K562 (cell line): ENCODE measurements around the gene UTP25. TPM values are rescaled to one million over a fixed set of nuclear protein-coding genes. Genes with fewer than 3 reads are reported as not detected.

Experiments
- ATAC-seq: fragments of 200-7000 bp; cut with Tn5 transposase; 3 replicates; pipeline ENCODE4 v1.9.1; 2020; ENCODE audit warnings: moderate library complexity
- BruUV-seq: library from RNA; stranded (reverse); fragments of 400-500 nt; replicated peaks from 2 replicates; lab custom pipeline; 2021; lab: Mats Ljungman, UMichigan
- CTCF ChIA-PET: fragments of 300-600 bp; formaldehyde crosslinking; extraction: SDS; loops from one replicate; lab custom pipeline; 2021; ENCODE audit warnings: low intra/inter-chr PET ratio; lab: Yijun Ruan, JAX
- POLR2A ChIA-PET: fragments of 300-600, 350-650 bp; sonication (Branson Sonifier 250); formaldehyde crosslinking; extraction: SDS; loops from one replicate; lab custom pipeline; 2021; ENCODE audit warnings: antibody characterized with exemption, inconsistent platforms; lab: Yijun Ruan, JAX
- DNase-seq, 4 experiments: peaks; one replicate each; pipeline versions ENCODE4 v3.0.0 to v3.0.0-alpha.2; 2011 to 2018; ENCODE audit warnings: low spot score in 3 of 4, mixed read lengths in 3 of 4; ENCODE audit errors: extremely low read depth in 1 of 4
- FAIRE-seq: peaks from 2 replicates; lab custom pipeline; 2011; peaks lifted over from hg19 to GRCh38; lab: Jason Lieb, UNC
- H2AFZ ChIP-seq: 2 replicates; pipeline ENCODE4 v1.6.0; 2011; ENCODE audit warnings: low read depth, low read length, control low read depth, inconsistent platforms
- H3K27ac ChIP-seq: fragments of 200-600 bp; 3 replicates; pipeline ENCODE4 v1.8.0; 2011; ENCODE audit warnings: low read depth, mild to moderate bottlenecking, control low read depth, inconsistent platforms, low read length, moderate library complexity, mixed read lengths; ENCODE audit errors: extremely low read depth
- H3K27me3 ChIP-seq, 2 experiments: fragments of 300-600 bp in 1 of 2; 2 replicates in 1 of 2; 3 replicates in 1 of 2; pipeline versions ENCODE4 v1.6.0 to v1.8.0; 2011; ENCODE audit warnings: inconsistent platforms in 2 of 2, low read length in 2 of 2, mild to moderate bottlenecking in 1 of 2, mixed read lengths in 1 of 2, moderate library complexity in 1 of 2; ENCODE audit not compliant: control insufficient read depth in 2 of 2, insufficient read depth in 2 of 2
- H3K36me3 ChIP-seq: fragments of 300-600 bp; 3 replicates; pipeline ENCODE4 v1.8.0; 2011; ENCODE audit warnings: mild to moderate bottlenecking, low read length, inconsistent platforms; ENCODE audit not compliant: control insufficient read depth, insufficient read depth
- H3K4me1 ChIP-seq, 2 experiments: fragments of 200-600 bp in 1 of 2; replicated peaks in 1 of 2; 2 replicates in 1 of 2; 3 replicates in 1 of 2; pipeline versions ENCODE4 v1.5.1 to v1.8.0; 2011; ENCODE audit warnings: inconsistent platforms in 2 of 2, low read length in 2 of 2, mild to moderate bottlenecking in 1 of 2, mixed read lengths in 1 of 2, moderate library complexity in 1 of 2; ENCODE audit not compliant: control insufficient read depth in 2 of 2, insufficient read depth in 2 of 2
- H3K4me2 ChIP-seq: 2 replicates; pipeline ENCODE4 v1.6.1; 2011; ENCODE audit warnings: low read length, control low read depth, inconsistent platforms, mixed read lengths; ENCODE audit not compliant: insufficient read depth
- H3K4me3 ChIP-seq: fragments of 200-600 bp; sonication (generic), shearing (Covaris generic); 2 replicates; pipeline ENCODE4 v1.5.1; 2016; ENCODE audit warnings: control low read depth, inconsistent platforms
- H3K79me2 ChIP-seq: fragments of 200-600 bp; 3 replicates; pipeline ENCODE4 v1.8.0; 2011; ENCODE audit warnings: low read length, inconsistent platforms; ENCODE audit not compliant: control insufficient read depth, insufficient read depth
- H3K9ac ChIP-seq, 2 experiments: 2 replicates each; pipeline versions ENCODE4 v1.6.0 to v1.6.1; 2011; ENCODE audit warnings: low read depth in 2 of 2, low read length in 2 of 2, control low read depth in 1 of 2, inconsistent platforms in 1 of 2, mild to moderate bottlenecking in 1 of 2, mixed read lengths in 1 of 2; ENCODE audit not compliant: insufficient read depth in 1 of 2
- H3K9me1 ChIP-seq: one replicate; pipeline ENCODE4 v1.6.0; 2011; ENCODE audit warnings: inconsistent platforms, mild to moderate bottlenecking, low read length, moderate library complexity; ENCODE audit not compliant: control insufficient read depth, insufficient read depth
- H3K9me3 ChIP-seq: replicated peaks from 2 replicates; pipeline ENCODE4 v1.5.1; 2011; ENCODE audit warnings: low read depth, low read length, inconsistent platforms; ENCODE audit not compliant: control insufficient read depth, insufficient read depth
- H4K20me1 ChIP-seq: replicated peaks from 2 replicates; pipeline ENCODE4 v1.6.1; 2011; ENCODE audit warnings: low read length, inconsistent platforms, mixed read lengths; ENCODE audit not compliant: control insufficient read depth, insufficient read depth
- E2F1 ChIP-seq: sonication (generic); formaldehyde crosslinking; IDR thresholded peaks from 2 replicates; pipeline ENCODE4 v1.8.1; 2023; ENCODE audit warnings: mild to moderate bottlenecking, missing genetic modification reagents, moderate library complexity
- MTF1 ChIP-seq: fragments of 250-450 bp; sonication (Bioruptor Pico); IDR thresholded peaks from 2 replicates; pipeline ENCODE4 v1.9.0; 2021; ENCODE audit warnings: moderate library complexity, mild to moderate bottlenecking, inconsistent platforms, borderline replicate concordance
- USF2 ChIP-seq: sonication (generic); formaldehyde crosslinking; IDR thresholded peaks from 2 replicates; pipeline ENCODE4 v1.5.0; 2020; ENCODE audit warnings: missing genetic modification reagents
- WGBS: fragments of 100-300 bp; shearing (Covaris generic); methylation state at CpG from one replicate; pipeline ENCODE4 v1.1.6; 2016; ENCODE audit warnings: low coverage, mixed read lengths; ENCODE audit not compliant: insufficient coverage; ENCODE audit errors: missing lambda C conversion rate; 5-methylcytosine and 5-hydroxymethylcytosine counted together
- in situ Hi-C: fragments of 300-500 bp; cut with MboI; formaldehyde crosslinking; loops from 4 replicates; pipeline ENCODE4 v1.15.0; 2018; ENCODE audit warnings: inconsistent platforms, mixed read lengths
- intact Hi-C: fragments of 100-400 bp; cut with micrococcal nuclease; formaldehyde crosslinking; loops from 2 replicates; pipeline ENCODE4 v1.14.2; 2022
- polyA plus RNA-seq, 8 experiments: library from polyadenylated mRNA; depleted of rRNA in 4 of 8; stranded (reverse) in 5 of 8; unstranded in 3 of 8; fragments of >200 nt; fragmentation: Nextera tagmentation in 2 of 8; fragmentation: Illumina TruSeq in 1 of 8; extraction: Ambion mirVana in 2 of 8; extraction: Trizol in 1 of 8; gene quantifications; 2 replicates each; pipeline versions ENCODE4 v1.2.1 to v1.2.3, GENCODE V29; 2011 to 2014; ENCODE audit warnings: inconsistent platforms in 1 of 8, missing spikeins in 1 of 8
- total RNA-seq, 7 experiments: library from RNA; depleted of rRNA in 6 of 7; stranded (reverse); fragments of >200 nt in 6 of 7; fragmentation: Illumina TruSeq in 2 of 7; extraction: Trizol in 2 of 7; gene quantifications; 2 replicates each; pipeline versions ENCODE4 v1.2.1 to v1.2.3, GENCODE V29; 2011 to 2021; ENCODE audit warnings: low replicate concordance in 1 of 7

UTP25 gene
- total and polyA plus RNA-seq, 9 of the 15 experiments (the other 6 are each of a cell fraction or from before 2014, with no cell fraction given): 5.7 to 17.6 (median 12.0) TPM

- no peaks in the 10 kb centered on the region for H3K79me2 ChIP-seq
- H3K36me3 ChIP-seq: no peaks in the 10 kb centered on the region
- H2AFZ ChIP-seq: no peak overlapping the region
- no peak for FAIRE-seq
- DNase-seq: no peak
- no peaks in the 10 kb centered on the region for H3K9me3 ChIP-seq
- peaks cover 3% of the 10 kb centered on the region for H3K9me1 ChIP-seq
- no TSS peak for BruUV-seq
- no peak overlapping the region for H3K4me3 ChIP-seq
- WGBS: 56% methylated on average over 4 of the region's 4 CpGs
- H3K4me1 ChIP-seq: peaks cover 21 to 23% of the 10 kb centered on the region in 2 experiments
- TF ChIP-seq MTF1 (no peak), USF2 (CRISPR knock-in tag) (no peak), E2F1 (CRISPR knock-in tag) (no peak)
- no peak overlapping the region for H3K27ac ChIP-seq
- POLR2A ChIA-PET: interaction anchor here (1.0 to 1.9 kb wide), 3 partner anchors 14 to 21 kb away, joined by 3 to 4 read pairs (median 4); partner anchors contain the start of gene UTP25
- in situ Hi-C loops (no loop called here), intact Hi-C loops (no loop called here)
- no peak for ATAC-seq
- H3K4me2 ChIP-seq: no peak overlapping the region
- H4K20me1 ChIP-seq: no peaks in the 10 kb centered on the region
- H3K27me3 ChIP-seq: peaks cover 5 to 15% of the 10 kb centered on the region in 2 experiments; a peak in 4 of 5 replicates
- CTCF ChIA-PET: no interaction called here
- H3K9ac ChIP-seq: no peak overlapping the region
Observed at GRCh38 chr1:209807509-209807908, 20.3 kb upstream of the UTP25 start.
